A673 (cell line): ENCODE measurements around the gene MXD3.

Source experiments
- EZH2 ChIP-seq: fragments of 200-600 bp; sonication (generic); IDR thresholded peaks from 2 replicates; pipeline ENCODE4 v1.6.1; 2017; ENCODE audit warnings: borderline replicate concordance, low read depth, mild to moderate bottlenecking, mixed read lengths, antibody characterized with exemption, low read length; ENCODE audit not compliant: poor library complexity, severe bottlenecking
- TF ChIP-seq, protein P1 (sequence below): fragments of 300-800, 200-600 bp; sonication (generic); conservative IDR thresholded peaks from 2 replicates; pipeline ENCODE4 v1.5.1; 2017; ENCODE audit warnings: low read depth, mild to moderate bottlenecking, antibody characterized with exemption, low read length, moderate library complexity, mixed read lengths

DNA sequence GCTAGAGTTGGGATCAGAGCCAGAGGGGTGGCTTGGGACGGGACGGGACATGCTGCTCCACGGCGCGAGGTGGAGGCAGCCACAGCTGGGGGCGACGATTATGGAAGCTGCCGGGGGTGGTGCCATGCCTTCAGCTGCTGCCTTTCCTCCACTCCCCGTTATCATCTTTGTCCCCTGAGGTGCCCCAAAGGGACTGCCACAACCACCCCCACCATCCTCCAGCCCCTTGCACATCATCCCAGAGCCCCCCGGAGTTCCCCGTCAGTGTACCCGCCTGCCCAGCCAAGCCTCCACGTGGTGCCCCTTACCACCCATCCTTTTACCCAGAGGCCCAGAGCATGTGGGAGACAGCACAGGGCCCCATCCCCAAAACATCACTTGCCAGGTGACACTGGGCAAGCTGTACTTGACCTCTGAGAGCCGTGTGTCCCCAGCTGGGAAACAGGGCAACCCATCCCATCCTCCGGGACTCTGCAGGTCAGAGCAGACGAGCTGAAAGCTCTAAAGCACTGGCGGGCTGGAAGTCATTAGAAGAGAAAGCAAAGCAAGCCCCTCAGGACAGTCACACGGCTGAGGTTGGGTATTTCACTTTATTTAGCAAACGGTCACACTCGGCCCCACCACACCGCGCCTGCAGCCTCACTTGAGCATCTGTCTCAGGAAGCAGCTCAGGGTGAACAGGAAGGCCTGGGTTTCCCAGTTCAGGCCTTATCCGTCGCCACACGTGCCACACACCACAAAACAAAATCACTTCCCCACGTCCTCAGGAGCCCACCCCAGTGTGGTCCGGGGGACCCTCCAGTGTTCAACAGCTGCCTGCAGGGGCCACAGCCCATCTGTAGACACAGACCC is 19.5 kb upstream of the MXD3 start:
- TF ChIP-seq, protein P1, sequence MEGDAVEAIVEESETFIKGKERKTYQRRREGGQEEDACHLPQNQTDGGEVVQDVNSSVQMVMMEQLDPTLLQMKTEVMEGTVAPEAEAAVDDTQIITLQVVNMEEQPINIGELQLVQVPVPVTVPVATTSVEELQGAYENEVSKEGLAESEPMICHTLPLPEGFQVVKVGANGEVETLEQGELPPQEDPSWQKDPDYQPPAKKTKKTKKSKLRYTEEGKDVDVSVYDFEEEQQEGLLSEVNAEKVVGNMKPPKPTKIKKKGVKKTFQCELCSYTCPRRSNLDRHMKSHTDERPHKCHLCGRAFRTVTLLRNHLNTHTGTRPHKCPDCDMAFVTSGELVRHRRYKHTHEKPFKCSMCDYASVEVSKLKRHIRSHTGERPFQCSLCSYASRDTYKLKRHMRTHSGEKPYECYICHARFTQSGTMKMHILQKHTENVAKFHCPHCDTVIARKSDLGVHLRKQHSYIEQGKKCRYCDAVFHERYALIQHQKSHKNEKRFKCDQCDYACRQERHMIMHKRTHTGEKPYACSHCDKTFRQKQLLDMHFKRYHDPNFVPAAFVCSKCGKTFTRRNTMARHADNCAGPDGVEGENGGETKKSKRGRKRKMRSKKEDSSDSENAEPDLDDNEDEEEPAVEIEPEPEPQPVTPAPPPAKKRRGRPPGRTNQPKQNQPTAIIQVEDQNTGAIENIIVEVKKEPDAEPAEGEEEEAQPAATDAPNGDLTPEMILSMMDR = no peak
- no peak for TF ChIP-seq EZH2
